GM18498 (cell line): ENCODE results near the gene IFT25.
A peak's percentile ranks its signal among the peaks of the same experiment; 100 is the strongest.
"Not testable (repeated sequence)": the region's sequence is repeated elsewhere in the genome, so short reads cannot be mapped to it uniquely, and the experiment has no call there.

ENCODE experiments used
- ATAC-seq: cut with Tn5 transposase; IDR thresholded peaks from one replicate; pipeline ENCODE4 v1.9.1; 2021; ENCODE audit warnings: mild to moderate bottlenecking, moderate library complexity; ENCODE audit not compliant: unreplicated experiment

Gene IFT25

DNA sequence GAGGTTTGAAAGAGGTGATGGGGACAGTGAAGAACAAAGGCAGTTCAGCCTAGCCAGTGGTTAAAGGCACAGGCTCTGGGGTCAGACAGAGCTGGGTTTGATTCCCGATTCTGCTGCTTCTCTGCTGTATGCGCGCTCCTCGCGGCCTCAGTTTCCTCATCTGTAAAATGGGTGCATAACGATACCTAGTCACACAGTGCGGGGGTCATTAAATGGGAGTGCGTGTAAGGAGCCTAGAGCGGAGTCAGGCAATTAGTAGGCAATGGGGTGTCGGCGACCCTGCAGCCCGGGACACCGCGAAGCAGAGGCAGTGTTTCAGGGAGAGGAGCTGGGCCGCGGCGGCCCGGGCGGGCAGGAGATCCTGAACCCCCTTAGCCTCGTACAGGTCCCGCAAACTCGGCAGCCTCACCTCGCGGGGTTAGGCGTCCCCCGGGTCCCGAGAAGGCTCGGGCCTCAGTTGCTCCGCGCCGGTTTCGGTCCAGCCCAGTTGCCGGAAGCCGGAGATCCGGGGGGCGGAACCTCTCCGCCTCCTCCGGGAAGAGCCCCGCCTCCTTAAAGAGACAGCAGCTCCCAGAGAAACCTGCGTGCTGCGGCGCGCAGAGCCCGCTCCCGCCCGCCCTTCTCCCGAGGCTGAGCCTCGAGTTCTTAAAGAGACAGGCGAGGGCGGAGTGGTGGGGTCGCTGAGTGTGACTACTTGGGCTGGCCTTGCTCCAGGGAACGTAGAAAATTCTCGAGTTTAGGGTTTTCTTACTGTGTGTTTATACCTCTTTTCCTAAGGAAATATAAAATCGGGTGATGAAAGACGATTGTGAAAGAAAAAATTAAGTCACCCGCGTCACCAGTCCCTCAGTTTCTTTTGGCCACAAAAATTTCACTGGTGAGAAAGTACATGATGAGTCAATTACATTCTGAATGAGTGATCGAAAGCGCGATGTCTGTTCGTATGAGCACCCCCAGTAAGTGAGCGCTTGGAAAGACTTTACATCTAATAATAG is 55.9 kb downstream of the IFT25 start, which contains the start of gene YIPF1:
Gene YIPF1 (minus strand): TSS at position 494 of the 995 bp plus-strand sequence. CDS start 860 bp downstream, outside the sequence.
- peak; percentile 91 for ATAC-seq

DNA sequence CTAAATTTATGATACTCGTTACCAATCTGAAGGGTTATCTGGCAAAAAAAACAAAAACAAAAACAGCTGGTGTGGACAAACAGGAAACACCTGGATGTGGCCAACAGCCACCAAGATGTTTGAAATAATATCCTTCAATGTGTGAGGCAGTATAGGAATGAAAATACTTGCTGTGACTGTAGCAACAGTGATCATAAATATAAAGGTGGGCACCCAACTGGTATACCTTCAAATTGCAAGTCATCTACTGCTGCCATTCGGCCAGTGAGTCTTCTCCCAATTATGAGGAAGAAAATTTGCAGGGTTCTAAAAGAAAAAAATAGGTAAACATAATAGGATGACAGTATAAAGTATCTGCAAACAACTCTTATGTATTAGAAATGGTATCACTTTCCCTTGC is 56.8 kb downstream of the IFT25 start:
- ATAC-seq = no peak

DNA sequence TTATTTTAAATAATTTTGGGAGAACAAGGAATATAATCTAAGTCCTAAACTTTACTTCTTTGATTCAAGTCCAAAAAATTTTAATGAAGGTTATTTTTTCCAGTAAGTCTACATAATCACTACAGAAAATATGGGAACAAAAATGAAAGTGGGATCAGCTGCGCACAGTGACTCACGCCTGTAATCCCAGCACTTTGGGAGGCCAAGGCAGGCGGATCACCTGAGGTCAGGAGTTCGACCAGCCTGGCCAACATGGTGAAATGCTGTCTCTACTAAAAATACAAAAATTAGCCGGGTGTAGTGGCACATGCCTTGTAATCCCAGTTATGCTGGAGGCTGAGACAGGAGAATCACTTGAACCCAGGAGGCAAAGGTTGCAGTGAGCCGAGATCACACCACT is 61.9 kb downstream of the IFT25 start:
- ATAC-seq = not testable (repeated sequence)

DNA sequence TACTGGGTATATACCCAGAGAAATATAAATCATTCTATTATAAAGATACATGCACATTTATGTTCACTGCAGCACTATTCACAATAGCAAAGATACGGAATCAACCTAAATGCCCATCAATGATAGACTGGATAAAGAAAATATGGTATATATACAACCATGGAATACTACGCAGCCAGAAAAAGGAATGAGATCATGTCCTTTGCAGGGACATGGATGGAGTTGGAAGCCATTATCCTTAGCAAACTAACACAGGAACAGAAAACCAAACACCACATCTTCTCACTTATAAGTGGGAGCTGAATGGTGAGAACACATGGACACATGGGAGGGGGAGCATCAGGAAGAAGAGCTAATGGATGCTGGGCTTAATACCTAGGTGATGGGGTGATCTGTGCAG is 63.6 kb downstream of the IFT25 start:
- ATAC-seq = not testable (repeated sequence)

DNA sequence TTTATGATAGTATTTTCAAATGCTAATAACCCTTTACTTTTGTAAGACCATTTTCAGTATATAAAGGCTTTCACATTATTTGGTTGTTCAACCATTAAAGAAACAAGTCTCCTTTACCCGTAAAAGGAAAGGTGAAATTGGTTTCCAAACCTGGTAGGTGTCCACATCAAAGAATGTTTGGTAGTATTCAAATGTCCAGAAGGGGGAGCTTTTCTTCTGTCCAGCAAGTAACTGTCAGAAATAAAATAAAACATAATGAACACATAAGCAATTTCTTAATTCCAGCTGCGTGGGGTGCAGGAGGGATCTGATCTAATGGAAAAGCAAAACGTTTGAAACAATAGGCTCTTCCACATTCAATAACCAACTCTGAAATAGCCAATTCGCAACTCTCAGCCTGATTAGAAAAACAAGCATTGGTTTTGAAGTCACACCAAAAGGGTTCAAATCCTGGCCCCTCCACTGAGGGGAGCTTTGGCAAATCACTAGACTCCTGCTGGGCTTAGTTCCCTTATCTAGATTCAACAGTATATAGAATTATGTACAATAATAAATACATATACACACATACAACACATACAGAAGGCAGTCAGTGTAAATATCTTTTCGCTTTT is 66.9 kb downstream of the IFT25 start:
- no peak for ATAC-seq

DNA sequence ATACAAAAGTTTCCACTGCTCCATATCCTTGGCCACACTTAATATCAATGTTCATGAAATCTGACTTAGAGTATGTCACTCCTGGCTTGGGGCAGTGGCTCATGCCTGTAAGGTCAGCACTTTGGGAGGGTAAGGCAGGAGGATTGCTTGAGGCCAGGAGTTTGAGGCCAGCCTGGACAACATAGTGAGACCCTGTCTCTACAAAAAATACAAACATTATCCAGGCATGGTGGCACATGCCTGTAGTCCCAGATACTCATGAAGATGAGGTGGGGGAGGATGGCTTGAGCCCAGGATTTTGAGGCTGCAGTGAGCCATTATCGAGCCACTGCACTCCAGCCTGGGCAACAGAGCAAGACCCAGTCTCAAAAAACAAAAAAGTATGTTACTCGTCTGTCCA is 70.3 kb downstream of the IFT25 start:
- not testable (repeated sequence) for ATAC-seq

DNA sequence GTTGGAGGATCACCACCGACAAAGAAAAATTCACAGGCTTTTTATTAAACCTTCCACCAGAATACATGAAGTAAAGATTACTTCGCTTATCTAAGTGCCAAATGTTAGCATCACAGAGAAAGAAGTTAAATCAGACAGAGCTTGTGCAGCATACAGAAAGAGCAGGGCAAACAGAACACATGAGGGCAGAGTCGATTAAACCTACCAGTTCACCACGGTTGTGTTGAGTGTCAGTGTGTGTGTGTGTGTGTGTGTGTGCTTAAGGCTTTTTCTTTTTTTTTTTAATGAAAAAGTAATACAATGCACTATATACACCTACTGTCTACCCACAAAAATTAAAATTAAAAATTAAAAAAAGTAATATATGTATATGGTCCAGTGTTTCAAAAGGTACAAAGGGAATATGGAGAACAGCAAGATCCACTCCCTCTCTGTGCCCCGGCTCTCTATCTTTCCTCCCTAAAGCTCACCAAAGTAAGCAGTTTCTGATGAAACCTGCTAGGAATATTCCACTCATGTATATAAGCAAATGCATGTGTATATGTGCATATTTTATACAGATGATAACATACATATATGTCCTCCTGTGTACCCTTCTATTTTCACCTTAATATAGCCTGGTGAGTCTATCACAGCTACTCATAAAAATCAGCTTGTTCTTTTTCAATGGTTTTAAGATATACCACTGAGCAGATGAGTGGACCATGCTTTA is 73.6 kb downstream of the IFT25 start:
- ATAC-seq = no peak
